Liver (tissue), 9 donors: ENCODE measurements around the gene EPB41L1. TPM values are rescaled to one million over a fixed set of nuclear protein-coding genes. Genes with fewer than 3 reads are reported as not detected.

ENCODE experiments used
- DNase-seq: peaks from one replicate; pipeline ENCODE4 v3.0.0-alpha.2; 2017; ENCODE audit warnings: low spot score
- H3K27ac ChIP-seq, 2 donors: one replicate each; pipeline ENCODE4 v1.7.0; 2013; ENCODE audit warnings: inconsistent platforms in 2 of 2, low read length in 2 of 2, control low read depth in 1 of 2, low read depth in 1 of 2, mild to moderate bottlenecking in 1 of 2
- H3K27me3 ChIP-seq, 4 donors: one replicate each; pipeline versions ENCODE4 v1.6.1 to v1.7.0; 2013; ENCODE audit warnings: low read length in 3 of 4, inconsistent platforms in 1 of 4, mild to moderate bottlenecking in 1 of 4, moderate library complexity in 1 of 4; ENCODE audit not compliant: control insufficient read depth in 4 of 4, insufficient read depth in 4 of 4
- H3K36me3 ChIP-seq, 4 donors: one replicate each; pipeline versions ENCODE4 v1.6.1 to v1.7.0; 2013; ENCODE audit warnings: low read length in 3 of 4, mild to moderate bottlenecking in 3 of 4, low read depth in 1 of 4, moderate library complexity in 1 of 4; ENCODE audit not compliant: control insufficient read depth in 4 of 4, insufficient read depth in 3 of 4
- H3K4me1 ChIP-seq, 4 donors: one replicate each; pipeline versions ENCODE4 v1.6.1 to v1.7.0; 2013; ENCODE audit warnings: low read length in 3 of 4, mild to moderate bottlenecking in 3 of 4, moderate library complexity in 1 of 4; ENCODE audit not compliant: control insufficient read depth in 4 of 4, insufficient read depth in 4 of 4
- H3K4me3 ChIP-seq, 3 donors: one replicate each; pipeline versions ENCODE4 v1.6.1 to v1.7.0; 2013; ENCODE audit warnings: low read length in 3 of 3, control low read depth in 1 of 3, low read depth in 1 of 3, mild to moderate bottlenecking in 1 of 3
- H3K9ac ChIP-seq, 2 donors: one replicate each; pipeline ENCODE4 v1.7.0; 2013; ENCODE audit warnings: low read length in 2 of 2, mild to moderate bottlenecking in 2 of 2, moderate library complexity in 2 of 2, control low read depth in 1 of 2, low read depth in 1 of 2
- H3K9me3 ChIP-seq, 4 donors: one replicate each; pipeline versions ENCODE4 v1.6.1 to v1.7.0; 2013; ENCODE audit warnings: low read length in 3 of 4; ENCODE audit not compliant: control insufficient read depth in 4 of 4
- EGR1 ChIP-seq, 2 donors: IDR thresholded peaks; 2 replicates each; pipeline ENCODE4 v1.6.1; 2016 to 2018; ENCODE audit warnings: antibody characterized with exemption in 2 of 2, low read depth in 2 of 2
- FOXA1 ChIP-seq: IDR thresholded peaks from 2 replicates; pipeline ENCODE4 v1.6.1; 2016; ENCODE audit warnings: antibody characterized with exemption
- GABPA ChIP-seq, 2 donors: IDR thresholded peaks in 1 of 2; conservative IDR thresholded peaks in 1 of 2; 2 replicates each; pipeline ENCODE4 v1.6.1; 2016; ENCODE audit warnings: antibody characterized with exemption in 2 of 2, mild to moderate bottlenecking in 1 of 2, moderate library complexity in 1 of 2
- HNF4A ChIP-seq, 2 donors: conservative IDR thresholded peaks; 2 replicates each; pipeline ENCODE4 v1.6.1; 2016; ENCODE audit warnings: antibody characterized with exemption in 2 of 2, mild to moderate bottlenecking in 2 of 2
- HNF4G ChIP-seq: IDR thresholded peaks from 2 replicates; pipeline ENCODE4 v1.6.1; 2016; ENCODE audit warnings: antibody characterized with exemption
- JUND ChIP-seq, 2 donors: IDR thresholded peaks; 2 replicates each; pipeline ENCODE4 v1.6.1; 2016; ENCODE audit warnings: antibody characterized with exemption in 2 of 2
- RAD21 ChIP-seq, 2 donors: IDR thresholded peaks; 2 replicates each; pipeline ENCODE4 v1.6.1; 2016; ENCODE audit warnings: antibody characterized with exemption in 2 of 2, mild to moderate bottlenecking in 2 of 2
- RXRA ChIP-seq, 2 donors: IDR thresholded peaks; 2 replicates each; pipeline ENCODE4 v1.6.1; 2017 to 2018; ENCODE audit warnings: antibody characterized with exemption in 2 of 2, mild to moderate bottlenecking in 1 of 2
- SP1 ChIP-seq: IDR thresholded peaks from 2 replicates; pipeline ENCODE4 v1.6.1; 2018; ENCODE audit warnings: antibody characterized with exemption, mild to moderate bottlenecking
- WGBS: extraction: QIAGEN DNeasy Blood & Tissue Kit; methylation state at CpG from one replicate; pipeline ENCODE4 v1.1.7; 2013; 5-methylcytosine and 5-hydroxymethylcytosine counted together
- polyA plus RNA-seq, 2 donors: library from polyadenylated mRNA; stranded (reverse) in 1 of 2; unstranded in 1 of 2; fragments of 200-250 nt in 1 of 2; fragments of >200 nt in 1 of 2; fragmentation: Nextera tagmentation in 1 of 2; extraction: Ambion mirVana in 1 of 2; gene quantifications; one replicate each; pipeline versions ENCODE4 v1.2.1 to v1.2.3, GENCODE V29; 2013 to 2015
- total RNA-seq, 2 donors: library from RNA; depleted of rRNA; stranded (reverse); fragments of >200 nt; gene quantifications; one replicate each; pipeline ENCODE4 v1.2.3, GENCODE V29; 2014
- TF ChIP-seq, protein P1 (sequence below): IDR thresholded peaks from 2 replicates; pipeline ENCODE4 v1.6.1; 2016; ENCODE audit warnings: antibody characterized with exemption, mild to moderate bottlenecking
- TF ChIP-seq, protein P2 (sequence below): IDR thresholded peaks from 2 replicates; pipeline ENCODE4 v1.6.1; 2016; ENCODE audit warnings: antibody characterized with exemption
- donor health status: healthy.
- donor health status: healthy.
- donor health status: healthy.
- donor health status: healthy.
- donor health status: healthy.

EPB41L1 gene
- total and polyA plus RNA-seq, 4 donors = 2.4 to 11.9 (median 4.3) TPM

- TF ChIP-seq, protein P1, sequence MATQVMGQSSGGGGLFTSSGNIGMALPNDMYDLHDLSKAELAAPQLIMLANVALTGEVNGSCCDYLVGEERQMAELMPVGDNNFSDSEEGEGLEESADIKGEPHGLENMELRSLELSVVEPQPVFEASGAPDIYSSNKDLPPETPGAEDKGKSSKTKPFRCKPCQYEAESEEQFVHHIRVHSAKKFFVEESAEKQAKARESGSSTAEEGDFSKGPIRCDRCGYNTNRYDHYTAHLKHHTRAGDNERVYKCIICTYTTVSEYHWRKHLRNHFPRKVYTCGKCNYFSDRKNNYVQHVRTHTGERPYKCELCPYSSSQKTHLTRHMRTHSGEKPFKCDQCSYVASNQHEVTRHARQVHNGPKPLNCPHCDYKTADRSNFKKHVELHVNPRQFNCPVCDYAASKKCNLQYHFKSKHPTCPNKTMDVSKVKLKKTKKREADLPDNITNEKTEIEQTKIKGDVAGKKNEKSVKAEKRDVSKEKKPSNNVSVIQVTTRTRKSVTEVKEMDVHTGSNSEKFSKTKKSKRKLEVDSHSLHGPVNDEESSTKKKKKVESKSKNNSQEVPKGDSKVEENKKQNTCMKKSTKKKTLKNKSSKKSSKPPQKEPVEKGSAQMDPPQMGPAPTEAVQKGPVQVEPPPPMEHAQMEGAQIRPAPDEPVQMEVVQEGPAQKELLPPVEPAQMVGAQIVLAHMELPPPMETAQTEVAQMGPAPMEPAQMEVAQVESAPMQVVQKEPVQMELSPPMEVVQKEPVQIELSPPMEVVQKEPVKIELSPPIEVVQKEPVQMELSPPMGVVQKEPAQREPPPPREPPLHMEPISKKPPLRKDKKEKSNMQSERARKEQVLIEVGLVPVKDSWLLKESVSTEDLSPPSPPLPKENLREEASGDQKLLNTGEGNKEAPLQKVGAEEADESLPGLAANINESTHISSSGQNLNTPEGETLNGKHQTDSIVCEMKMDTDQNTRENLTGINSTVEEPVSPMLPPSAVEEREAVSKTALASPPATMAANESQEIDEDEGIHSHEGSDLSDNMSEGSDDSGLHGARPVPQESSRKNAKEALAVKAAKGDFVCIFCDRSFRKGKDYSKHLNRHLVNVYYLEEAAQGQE = peak; percentile 29
- TF ChIP-seq RXRA (IDR thresholded peaks at IDR 0.05) = peak; percentile 68 to 81
- peak; percentile 80 to 89 for TF ChIP-seq HNF4A (conservative IDR thresholded peaks at IDR 0.05)
Measured at GRCh38 chr20:36183155-36183944, 28.8 kb downstream of the EPB41L1 start (continued).

- Histone ChIP-seq H3K4me1 (peaks cover 0 to 5% (median 2%) of the 10 kb centered on the region in 4 donors), H3K36me3 (peaks cover 0 to 2% (median 0%) of the 10 kb centered on the region in 4 donors), H3K27ac (no peak overlapping the region), H3K9ac (no peak overlapping the region), H3K4me3 (no peak overlapping the region), H3K27me3 (no peaks in the 10 kb centered on the region), H3K9me3 (no peaks in the 10 kb centered on the region)
- DNase-seq = no peak
- TF ChIP-seq HNF4G = no peak
- TF ChIP-seq JUND (IDR thresholded peaks at IDR 0.05) = no peak
- TF ChIP-seq, protein P1 = no peak
- TF ChIP-seq SP1 = peak; percentile 33
- TF ChIP-seq FOXA1 = no peak
- TF ChIP-seq HNF4A (conservative IDR thresholded peaks at IDR 0.05) = peak in 1 of 2 donors; percentile 22
- peak in 1 of 2 donors; percentile 10 for TF ChIP-seq RXRA (IDR thresholded peaks at IDR 0.05)
- no peak for TF ChIP-seq RAD21 (IDR thresholded peaks at IDR 0.05)
- TF ChIP-seq EGR1 (IDR thresholded peaks at IDR 0.05; ENCODE audit: low read depth in 2 of 2) = no peak
- TF ChIP-seq GABPA (IDR thresholded peaks at IDR 0.05 in 1 of 2, conservative IDR thresholded peaks at IDR 0.05 in 1 of 2) = no peak
- TF ChIP-seq, protein P2, sequence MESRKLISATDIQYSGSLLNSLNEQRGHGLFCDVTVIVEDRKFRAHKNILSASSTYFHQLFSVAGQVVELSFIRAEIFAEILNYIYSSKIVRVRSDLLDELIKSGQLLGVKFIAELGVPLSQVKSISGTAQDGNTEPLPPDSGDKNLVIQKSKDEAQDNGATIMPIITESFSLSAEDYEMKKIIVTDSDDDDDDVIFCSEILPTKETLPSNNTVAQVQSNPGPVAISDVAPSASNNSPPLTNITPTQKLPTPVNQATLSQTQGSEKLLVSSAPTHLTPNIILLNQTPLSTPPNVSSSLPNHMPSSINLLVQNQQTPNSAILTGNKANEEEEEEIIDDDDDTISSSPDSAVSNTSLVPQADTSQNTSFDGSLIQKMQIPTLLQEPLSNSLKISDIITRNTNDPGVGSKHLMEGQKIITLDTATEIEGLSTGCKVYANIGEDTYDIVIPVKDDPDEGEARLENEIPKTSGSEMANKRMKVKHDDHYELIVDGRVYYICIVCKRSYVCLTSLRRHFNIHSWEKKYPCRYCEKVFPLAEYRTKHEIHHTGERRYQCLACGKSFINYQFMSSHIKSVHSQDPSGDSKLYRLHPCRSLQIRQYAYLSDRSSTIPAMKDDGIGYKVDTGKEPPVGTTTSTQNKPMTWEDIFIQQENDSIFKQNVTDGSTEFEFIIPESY = no peak
- WGBS = 96% methylated on average over 15 of the region's 15 CpGs
Measured at GRCh38 chr20:36184816-36185776, 30.6 kb downstream of the EPB41L1 start.
